Hypothalamus (tissue), 51 donors: ENCODE results near the gene CLK2.
"Not testable (repeated sequence)": the region's sequence is repeated elsewhere in the genome, so short reads cannot be mapped to it uniquely, and the experiment has no call there.

Experiments
- DNase-seq, 51 donors: peaks; one replicate each; lab custom pipeline; 2025; lab: John Stamatoyannopoulos, UW

Gene CLK2

DNA sequence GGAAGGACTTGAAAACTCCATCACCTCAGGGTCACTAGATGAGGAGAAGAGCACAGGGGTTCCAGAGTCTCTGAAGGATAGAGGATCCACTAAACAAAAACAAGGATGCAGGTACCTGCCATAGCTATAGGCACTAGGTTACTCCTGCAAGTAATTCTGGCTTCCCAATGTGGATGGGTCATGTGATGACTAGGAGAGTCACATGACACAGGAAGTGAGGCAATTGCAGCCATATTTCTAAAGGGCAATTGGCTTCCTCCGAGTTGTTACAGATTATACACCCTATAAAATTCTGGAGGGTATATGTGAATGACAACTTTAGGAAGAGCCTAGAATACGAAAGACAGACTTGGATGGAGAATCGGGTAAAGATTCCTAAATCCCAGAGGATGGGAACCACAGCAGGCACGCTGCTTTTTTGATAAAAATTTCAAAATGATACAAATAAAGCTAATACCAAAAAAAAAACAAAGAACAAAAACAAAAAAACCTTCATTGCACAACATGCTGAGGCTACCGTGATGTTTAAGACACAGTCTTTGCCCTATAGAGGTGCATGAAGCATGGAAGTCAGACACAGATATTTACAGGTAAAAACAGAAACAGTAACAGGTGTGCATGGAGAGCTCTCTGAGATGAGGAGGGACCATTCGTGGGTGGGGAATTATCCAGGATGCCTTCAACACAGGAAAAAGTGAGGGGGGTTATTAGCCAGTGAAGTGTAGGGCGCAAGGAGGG, 54.3 kb downstream of the CLK2 start:
- DNase-seq: peak in 39 of 51 donors; percentile 4 to 86 (median 40)

DNA sequence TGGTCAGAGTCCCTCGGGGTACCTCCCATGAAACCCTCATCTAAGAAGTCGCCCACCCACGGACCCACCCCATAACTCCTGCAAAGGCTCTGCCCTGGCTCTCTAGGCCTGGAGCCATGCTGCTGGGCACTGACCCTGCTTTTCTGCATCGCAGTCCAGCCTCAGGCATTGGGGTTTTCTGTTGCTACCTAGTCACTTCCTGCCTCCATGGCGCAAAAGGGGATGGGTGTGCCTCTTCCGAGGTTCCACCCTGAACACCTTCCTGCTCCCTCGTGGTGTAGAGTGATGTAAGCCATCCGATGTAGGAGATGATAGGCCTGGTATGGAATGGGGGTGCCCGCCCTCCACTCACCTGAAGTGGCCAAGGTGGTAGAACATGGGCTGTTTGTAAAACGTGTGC, 58.6 kb downstream of the CLK2 start:
- DNase-seq: not testable (repeated sequence)
